DOHH2 (cell line): ENCODE measurements around the gene GSTT2B.

Experiments used
- H3F3A ChIP-seq: fragments of 200-600 bp; sonication (generic), shearing (Covaris generic); 2 replicates; pipeline ENCODE4 v1.6.0; 2016; ENCODE audit warnings: antibody characterized with exemption, mild to moderate bottlenecking; ENCODE audit not compliant: control insufficient read depth, insufficient read depth
- H3K27ac ChIP-seq: fragments of 200-600 bp; sonication (generic); 2 replicates; pipeline ENCODE4 v1.5.1; 2014; ENCODE audit warnings: low read depth, mild to moderate bottlenecking, low read length, moderate library complexity
- H3K27me3 ChIP-seq: fragments of 200-600 bp; sonication (generic); 2 replicates; pipeline ENCODE4 v1.6.1; 2014; ENCODE audit warnings: mild to moderate bottlenecking, low read length, mixed read lengths; ENCODE audit not compliant: control insufficient read depth
- H3K36me3 ChIP-seq: fragments of 200-600 bp; sonication (generic); 2 replicates; pipeline ENCODE4 v1.6.1; 2014; ENCODE audit warnings: mild to moderate bottlenecking, low read length, moderate library complexity, mixed read lengths; ENCODE audit not compliant: control insufficient read depth
- H3K4me1 ChIP-seq: fragments of 200-600 bp; sonication (generic); 2 replicates; pipeline ENCODE4 v1.6.1; 2014; ENCODE audit warnings: mild to moderate bottlenecking, low read length, mixed read lengths; ENCODE audit not compliant: control insufficient read depth
- H3K4me2 ChIP-seq: fragments of 200-600 bp; sonication (generic); 2 replicates; pipeline ENCODE4 v1.6.0; 2014; ENCODE audit warnings: mild to moderate bottlenecking, low read length, moderate library complexity
- H3K4me3 ChIP-seq: fragments of 200-600 bp; sonication (generic); 2 replicates; pipeline ENCODE4 v1.5.1; 2014; ENCODE audit warnings: mild to moderate bottlenecking, low read length, mixed read lengths
- H3K79me2 ChIP-seq: fragments of 200-600 bp; sonication (generic); 2 replicates; pipeline ENCODE4 v1.6.1; 2014; ENCODE audit warnings: mild to moderate bottlenecking, low read length, mixed read lengths; ENCODE audit not compliant: control insufficient read depth
- H3K9me2 ChIP-seq: fragments of 200-600 bp; sonication (generic); replicated peaks from 2 replicates; pipeline ENCODE4 v1.6.1; 2014; ENCODE audit warnings: mild to moderate bottlenecking, low read length, mixed read lengths; ENCODE audit not compliant: control insufficient read depth
- H3K9me3 ChIP-seq: fragments of 200-600 bp; sonication (generic); 2 replicates; pipeline ENCODE4 v1.6.1; 2014; ENCODE audit warnings: antibody characterized with exemption, low read length, mixed read lengths; ENCODE audit not compliant: control insufficient read depth, insufficient read depth
- H4K20me1 ChIP-seq: fragments of 200-600 bp; sonication (generic); 2 replicates; pipeline ENCODE4 v1.6.0; 2014; ENCODE audit warnings: low read depth, mild to moderate bottlenecking, antibody characterized with exemption, low read length, moderate library complexity; ENCODE audit not compliant: control insufficient read depth, insufficient read depth
- CTCF ChIP-seq: fragments of 200-600 bp; sonication (generic); IDR thresholded peaks from one replicate; pipeline ENCODE4 v1.5.1; 2014; ENCODE audit warnings: antibody characterized with exemption, mild to moderate bottlenecking, low read depth, low read length; ENCODE audit not compliant: poor library complexity, severe bottlenecking
- EZH2phosphoT487 ChIP-seq: fragments of 200-600 bp; sonication (generic); IDR thresholded peaks from 2 replicates; pipeline ENCODE4 v1.6.1; 2017; ENCODE audit warnings: borderline replicate concordance, mild to moderate bottlenecking, antibody characterized with exemption, low read length, moderate library complexity, mixed read lengths

The GSTT2B gene

GRCh38 chr22:23915290-23915689 is 45.7 kb downstream of the GSTT2B start:
- no peaks in the 10 kb centered on the region for H3K27me3 ChIP-seq
- peaks cover 13% of the 10 kb centered on the region for H3K79me2 ChIP-seq
- no peaks in the 10 kb centered on the region for H3K9me2 ChIP-seq
- no peaks in the 10 kb centered on the region for H3K36me3 ChIP-seq
- H4K20me1 ChIP-seq: no peaks in the 10 kb centered on the region
- H3K4me3 ChIP-seq: no peak overlapping the region
- H3K4me2 ChIP-seq: 0 out of 2 replicates have a peak overlapping the region, but pooled peaks have one; percentile 100
- peaks cover 7% of the 10 kb centered on the region for H3F3A ChIP-seq
- no peak for TF ChIP-seq CTCF
- peaks cover 46% of the 10 kb centered on the region for H3K4me1 ChIP-seq
- H3K27ac ChIP-seq: no peak overlapping the region
- H3K9me3 ChIP-seq: no peaks in the 10 kb centered on the region

- TF ChIP-seq CTCF (no peak), EZH2phosphoT487 (no peak)
- Histone ChIP-seq H3K27me3 (no peaks in the 10 kb centered on the region), H3K9me2 (no peaks in the 10 kb centered on the region)
Observed at GRCh38 chr22:23913661-23914353, 47.2 kb downstream of the GSTT2B start.

GRCh38 chr22:23913306-23913660 is 47.7 kb downstream of the GSTT2B start:
- TF ChIP-seq EZH2phosphoT487 (no peak), CTCF (no peak)
- Histone ChIP-seq H3K4me3 (peak overlapping the region; percentile 92), H3K9me3 (no peaks in the 10 kb centered on the region)

More at GRCh38 chr22:23913661-23914353, 47.2 kb downstream of the GSTT2B start:
- peak overlapping the region; percentile 92 for H3K4me3 ChIP-seq
- H3K27ac ChIP-seq: peak overlapping the region; percentile 81
- H3F3A ChIP-seq: peaks cover 7% of the 10 kb centered on the region
- no peaks in the 10 kb centered on the region for H3K36me3 ChIP-seq
- H3K4me2 ChIP-seq: peak overlapping the region; percentile 100
- H3K4me1 ChIP-seq: peaks cover 46% of the 10 kb centered on the region
- H3K79me2 ChIP-seq: peaks cover 13% of the 10 kb centered on the region
- no peaks in the 10 kb centered on the region for H3K9me3 ChIP-seq
- H4K20me1 ChIP-seq: no peaks in the 10 kb centered on the region

More at GRCh38 chr22:23913306-23913660, 47.7 kb downstream of the GSTT2B start:
- peaks cover 7% of the 10 kb centered on the region for H3F3A ChIP-seq
- no peaks in the 10 kb centered on the region for H3K36me3 ChIP-seq
- no peaks in the 10 kb centered on the region for H3K9me2 ChIP-seq
- no peaks in the 10 kb centered on the region for H4K20me1 ChIP-seq
- H3K4me1 ChIP-seq: peaks cover 46% of the 10 kb centered on the region
- H3K4me2 ChIP-seq: peak overlapping the region; percentile 100
- H3K27ac ChIP-seq: peak overlapping the region; percentile 81
- peaks cover 13% of the 10 kb centered on the region for H3K79me2 ChIP-seq
- no peaks in the 10 kb centered on the region for H3K27me3 ChIP-seq
